ENCODE measurements around the gene GALK1. TPM values are rescaled to one million over a fixed set of nuclear protein-coding genes. Genes with fewer than 3 reads are reported as not detected.

Gene GALK1
- total RNA-seq, 2 experiments from 2014 or later, result 46.1 to 53.7 TPM

DNA sequence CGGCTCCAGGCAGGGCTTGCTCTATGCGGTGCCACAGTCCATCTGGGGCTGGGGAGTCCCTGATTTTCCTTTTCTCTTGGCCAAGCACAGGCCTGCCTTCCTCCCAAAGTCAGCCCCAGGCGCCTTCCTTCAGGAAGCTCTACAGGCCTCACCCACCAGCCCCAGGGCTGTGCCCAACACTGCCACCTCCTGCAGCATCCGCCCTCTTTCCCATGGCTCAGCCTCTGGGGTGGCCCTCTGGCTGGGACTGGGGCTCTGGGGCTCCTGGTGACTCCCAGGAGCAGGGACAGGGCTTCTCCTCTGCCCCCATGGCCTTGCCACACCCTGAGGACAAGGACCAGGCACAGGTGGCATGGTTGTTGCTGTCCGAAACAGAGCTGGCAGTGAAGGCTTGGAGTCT, 42.9 kb downstream of the GALK1 start:
- Mint-ChIP-seq H3K4me3 (no peak overlapping the region), H3K27me3 (peaks cover 31% of the 10 kb centered on the region)

DNA sequence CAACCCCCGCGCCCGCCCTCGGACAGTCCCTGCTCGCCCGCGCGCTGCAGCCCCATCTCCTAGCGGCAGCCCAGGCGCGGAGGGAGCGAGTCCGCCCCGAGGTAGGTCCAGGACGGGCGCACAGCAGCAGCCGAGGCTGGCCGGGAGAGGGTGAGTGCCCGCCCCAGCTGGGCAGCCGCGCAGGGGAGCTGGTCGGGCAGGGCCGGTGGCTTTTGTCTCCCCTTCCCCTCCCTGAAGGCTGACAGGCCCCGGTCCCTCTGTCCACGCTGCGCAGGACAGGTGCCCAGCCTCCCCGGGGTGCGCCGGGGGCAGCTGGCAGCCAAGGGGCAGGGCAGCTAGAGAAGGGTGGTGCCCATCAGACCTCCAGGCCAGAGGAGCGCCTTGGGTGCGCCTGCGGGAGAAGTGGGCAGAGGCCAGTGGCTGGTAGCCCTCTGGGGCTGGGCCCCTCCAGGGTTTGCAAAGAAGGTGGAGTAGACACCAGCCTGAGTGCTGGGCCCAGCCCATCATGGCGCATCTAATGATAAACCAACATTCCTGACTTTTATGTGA, 43.5 kb downstream of the GALK1 start:
- H3K27ac Mint-ChIP-seq, result no peak overlapping the region
- CTCF ChIA-PET, result interaction anchor here (1.0 to 4.9 kb wide), 6 partner anchors 28 to 89 kb away, joined by 3 to 41 read pairs (median 4); partner anchors contain the start of gene GALK1
- H3K27me3 Mint-ChIP-seq, result peaks cover 31% of the 10 kb centered on the region
- peaks cover 3% of the 10 kb centered on the region for H3K4me1 Mint-ChIP-seq
- H3K36me3 Mint-ChIP-seq, result no peaks in the 10 kb centered on the region
- H3K9me3 Mint-ChIP-seq (ENCODE audit: low read depth), result no peaks in the 10 kb centered on the region
- DNase-seq (no peak), ATAC-seq (peak; percentile 52)
- H3K4me3 Mint-ChIP-seq, result no peak overlapping the region

More for the DNA sequence above, 42.9 kb downstream of the GALK1 start:
- no peak for DNase-seq
- no peaks in the 10 kb centered on the region for H3K9me3 Mint-ChIP-seq (ENCODE audit: low read depth)
- no peak for ATAC-seq
- H3K4me1 Mint-ChIP-seq, result peaks cover 3% of the 10 kb centered on the region
- H3K27ac Mint-ChIP-seq, result no peak overlapping the region
- CTCF ChIA-PET, result interaction anchor here (1.4 to 4.9 kb wide), 4 partner anchors 27 to 89 kb away, joined by 3 to 41 read pairs (median 8); partner anchors contain the start of gene GALK1
- no peaks in the 10 kb centered on the region for H3K36me3 Mint-ChIP-seq

DNA sequence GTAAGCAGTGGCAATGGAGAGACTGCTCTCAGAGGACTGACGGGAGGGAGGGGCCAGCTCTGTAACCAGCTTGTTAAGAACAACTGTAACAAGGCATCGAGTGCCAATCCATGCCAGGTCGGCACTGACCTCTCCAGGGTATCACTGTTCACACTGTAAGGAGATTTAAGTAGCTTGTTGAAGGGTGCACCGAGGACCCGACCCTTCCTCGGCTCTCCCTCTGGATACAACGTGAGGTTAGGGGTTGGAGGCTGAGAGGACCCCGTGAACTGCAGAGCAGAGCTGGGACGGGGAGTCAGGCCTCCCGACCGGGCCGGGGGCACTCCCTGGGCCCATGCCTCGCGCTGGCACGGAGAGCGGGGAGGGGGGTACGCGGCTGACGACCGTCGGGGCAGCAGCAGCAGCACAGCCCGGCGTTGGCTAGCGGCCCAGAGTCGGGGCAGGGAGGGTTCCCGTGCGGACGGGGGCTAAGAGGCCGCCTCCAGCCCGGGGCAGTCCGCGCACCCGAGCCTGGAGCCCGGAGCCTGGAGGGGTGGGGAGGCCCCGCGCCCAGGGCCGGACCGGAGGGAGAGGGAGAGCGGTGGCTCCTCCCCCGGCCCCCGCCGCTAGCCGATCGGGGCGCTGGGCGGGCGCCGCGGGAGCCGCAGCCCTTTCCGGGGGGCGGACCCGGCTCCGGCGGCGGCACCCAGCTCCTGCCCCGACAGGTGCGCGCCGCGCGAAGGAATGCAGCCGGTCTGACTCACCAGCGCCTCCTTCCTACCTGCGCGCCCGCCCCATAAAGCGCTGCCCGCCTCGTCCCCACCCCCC, 44.1 kb downstream of the GALK1 start, which contains the start of gene ITGB4:
Gene ITGB4, plus strand, starts transcription at position 804 of the 807 bp plus-strand sequence. CDS start 3,245 bp downstream, outside the sequence.
- no peaks in the 10 kb centered on the region for H3K36me3 Mint-ChIP-seq
- no peak within 1 kb of the TSS for H3K27ac Mint-ChIP-seq
- CTCF ChIA-PET, result interaction anchor here (0.5 to 4.9 kb wide), 8 partner anchors 10 to 134 kb away, joined by 3 to 41 read pairs (median 4); partner anchors contain the start of gene GALK1
- H3K4me3 Mint-ChIP-seq, result peak within 1 kb of the TSS; percentile 69
- peaks cover 31% of the 10 kb centered on the region for H3K27me3 Mint-ChIP-seq
- DNase-seq, result peak; percentile 64
- peak; percentile 95 for ATAC-seq
- no peaks in the 10 kb centered on the region for H3K9me3 Mint-ChIP-seq (ENCODE audit: low read depth)
- H3K4me1 Mint-ChIP-seq, result peaks cover 3% of the 10 kb centered on the region

DNA sequence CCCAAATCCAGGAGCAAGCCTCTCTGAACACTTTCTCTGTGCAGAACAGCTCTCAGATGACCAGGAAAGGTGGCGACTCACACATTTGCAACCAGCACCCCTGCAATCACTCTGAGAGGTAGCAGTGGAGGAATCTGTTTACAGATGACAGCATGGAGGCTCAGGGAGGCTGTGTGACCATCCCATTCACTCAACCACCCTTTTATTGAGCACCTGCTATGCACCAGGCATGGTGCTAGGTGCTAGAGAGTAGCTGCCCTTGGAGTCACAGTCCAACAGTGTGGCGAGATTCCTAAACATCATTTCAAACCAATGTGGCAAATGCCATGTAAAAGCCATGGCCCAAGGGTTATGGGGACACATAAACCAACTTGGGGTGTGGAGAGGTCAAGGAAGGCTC, 45.3 kb downstream of the GALK1 start:
- DNase-seq (no peak), ATAC-seq (no peak)
- H3K9me3 Mint-ChIP-seq (ENCODE audit: low read depth), result no peaks in the 10 kb centered on the region
- no peak overlapping the region for H3K27ac Mint-ChIP-seq
- H3K4me3 Mint-ChIP-seq, result no peak overlapping the region
- no peaks in the 10 kb centered on the region for H3K36me3 Mint-ChIP-seq
- H3K4me1 Mint-ChIP-seq, result peaks cover 3% of the 10 kb centered on the region
- CTCF ChIA-PET, result interaction anchor here (0.8 to 4.9 kb wide), 5 partner anchors 21 to 90 kb away, joined by 3 to 41 read pairs (median 3); partner anchors contain the start of gene SMIM5
- peaks cover 31% of the 10 kb centered on the region for H3K27me3 Mint-ChIP-seq

DNA sequence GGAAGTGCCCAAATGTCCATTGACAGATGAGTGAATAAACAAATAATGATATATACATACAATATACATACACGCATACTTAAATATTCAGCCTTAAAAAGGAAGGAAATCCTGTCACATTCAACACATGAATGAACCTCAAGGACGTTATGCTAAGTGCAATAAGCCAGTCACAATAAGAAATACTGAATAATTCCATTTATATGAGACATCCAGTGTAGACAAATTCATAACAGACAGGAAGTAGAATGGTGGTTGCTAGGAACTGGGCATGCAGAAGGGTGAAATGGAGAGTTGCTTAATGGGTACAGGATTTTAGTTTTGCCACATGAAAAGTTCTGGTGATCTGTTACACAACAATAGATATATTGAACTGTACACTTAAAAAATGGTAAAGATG, 52.5 kb downstream of the GALK1 start:
- Mint-ChIP-seq H3K27me3 (peaks cover 14% of the 10 kb centered on the region), H3K4me1 (no peaks in the 10 kb centered on the region), H3K27ac (no peak overlapping the region), H3K9me3 (ENCODE audit: low read depth) (no peaks in the 10 kb centered on the region), H3K36me3 (peaks cover 1% of the 10 kb centered on the region), H3K4me3 (no peak overlapping the region)
- DNase-seq, result no peak
- CTCF ChIA-PET, result interaction anchor here (0.9 to 1.3 kb wide), 3 partner anchors 14 to 112 kb away, joined by 3 to 7 read pairs (median 3); no protein-coding TSS in a partner anchor
- ATAC-seq, result no peak

Small RNAs within 50 kb of the gene (microRNA-seq; reads per million reads assigned to microRNA genes)
- gene MIR4738, result not detected

Other genes with a start within 250 kb of the GALK1 start
- gene CASKIN2, start 249.7 kb downstream of the GALK1 start, total RNA-seq, result 1 to 10 TPM; 2.3 to 4.5 TPM
- 10 to 100 TPM; 92.0 to 97.7 TPM for gene TSEN54, start 248.7 kb downstream of the GALK1 start, total RNA-seq
- gene LLGL2, start 239.5 kb downstream of the GALK1 start, total RNA-seq, result 10 to 100 TPM; 15.7 to 30.5 TPM
- gene MYO15B, start 177.4 kb downstream of the GALK1 start, total RNA-seq, result 10 to 100 TPM; 12.4 to 25.6 TPM
- under 1 TPM in 1 of 2 experiments, not detected in 1; 0.15 TPM for gene SMIM5, start 131.8 kb downstream of the GALK1 start, total RNA-seq
- 10 to 100 TPM; 35.5 to 46.2 TPM for gene RECQL5, start 98.0 kb downstream of the GALK1 start, total RNA-seq
- 100 to 1,000 TPM in 1 of 2 experiments, 10 to 100 TPM in 1; 100.0 to 106 TPM for gene SAP30BP, start 97.9 kb downstream of the GALK1 start, total RNA-seq
- 1 to 10 TPM; 1.0 to 1.1 TPM for gene ITGB4, start 43.7 kb downstream of the GALK1 start, total RNA-seq
- 10 to 100 TPM; 32.8 to 33.1 TPM for gene UNK, start 19.6 kb upstream of the GALK1 start, total RNA-seq
- gene UNC13D, start 79.2 kb upstream of the GALK1 start, total RNA-seq, result 100 to 1,000 TPM; 212 to 218 TPM
- gene WBP2, start 90.1 kb upstream of the GALK1 start, total RNA-seq, result 10 to 100 TPM; 71.3 to 79.1 TPM
- 10 to 100 TPM; 13.4 to 24.3 TPM for gene TRIM47, start 113.4 kb upstream of the GALK1 start, total RNA-seq
- gene TRIM65, start 131.8 kb upstream of the GALK1 start, total RNA-seq, result 10 to 100 TPM; 33.3 to 33.6 TPM
- gene MRPL38, start 139.7 kb upstream of the GALK1 start, total RNA-seq, result 100 to 1,000 TPM; 115 to 139 TPM
- gene FBF1, start 175.8 kb upstream of the GALK1 start, total RNA-seq, result 10 to 100 TPM; 26.6 to 36.7 TPM
- gene ACOX1, start 214.0 kb upstream of the GALK1 start, total RNA-seq, result 10 to 100 TPM; 28.8 to 33.8 TPM
- gene TEN1, start 214.0 kb upstream of the GALK1 start, total RNA-seq, result 10 to 100 TPM; 13.3 to 15.1 TPM
- gene CDK3, start 235.7 kb upstream of the GALK1 start, total RNA-seq, result 1 to 10 TPM; 6.3 to 7.0 TPM

Data from activated CD8-positive, alpha-beta memory T cell treated with anti-CD3 and anti-CD28 coated beads, Interleukin-2, amount 10 ng/mL, durations not matched to agents 7 days and 5 days (primary cell).